ENCODE measurements around the gene FMR1NB.

Gene FMR1NB, protein sequence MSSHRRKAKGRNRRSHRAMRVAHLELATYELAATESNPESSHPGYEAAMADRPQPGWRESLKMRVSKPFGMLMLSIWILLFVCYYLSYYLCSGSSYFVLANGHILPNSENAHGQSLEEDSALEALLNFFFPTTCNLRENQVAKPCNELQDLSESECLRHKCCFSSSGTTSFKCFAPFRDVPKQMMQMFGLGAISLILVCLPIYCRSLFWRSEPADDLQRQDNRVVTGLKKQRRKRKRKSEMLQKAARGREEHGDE

DNA sequence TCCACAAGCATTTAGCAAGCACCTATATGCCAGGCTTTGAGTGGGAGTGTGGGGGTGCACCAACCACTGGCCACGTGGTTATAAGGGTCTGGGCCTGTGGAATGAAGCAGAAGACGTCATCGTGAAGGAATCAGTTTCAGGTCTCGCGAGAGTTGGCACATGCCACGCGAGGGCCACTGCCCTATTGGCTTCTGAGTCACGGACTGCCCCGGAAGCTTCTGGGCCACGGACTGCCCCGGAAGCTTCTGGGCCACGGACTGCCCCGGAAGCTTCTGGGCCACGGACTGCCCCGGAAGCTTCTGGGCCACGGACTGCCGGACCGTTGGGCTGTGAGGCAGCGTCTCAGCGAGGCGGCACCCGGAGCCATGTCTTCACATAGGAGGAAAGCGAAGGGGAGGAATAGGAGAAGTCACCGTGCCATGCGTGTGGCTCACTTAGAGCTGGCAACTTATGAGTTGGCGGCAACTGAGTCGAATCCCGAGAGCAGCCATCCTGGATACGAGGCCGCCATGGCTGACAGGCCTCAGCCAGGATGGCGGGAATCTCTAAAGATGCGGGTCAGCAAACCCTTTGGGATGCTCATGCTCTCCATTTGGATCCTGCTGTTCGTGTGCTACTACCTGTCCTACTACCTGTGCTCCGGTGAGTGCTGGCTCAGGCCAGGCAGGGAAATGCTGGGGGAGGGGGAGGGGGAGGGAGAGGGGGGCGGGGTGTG is at the start of gene FMR1NB:
TSS of gene FMR1NB (plus strand) at position 300 of the 715 bp plus-strand sequence. CDS start at position 366, 66 bp downstream.
- TF ChIP-seq, protein P1, sequence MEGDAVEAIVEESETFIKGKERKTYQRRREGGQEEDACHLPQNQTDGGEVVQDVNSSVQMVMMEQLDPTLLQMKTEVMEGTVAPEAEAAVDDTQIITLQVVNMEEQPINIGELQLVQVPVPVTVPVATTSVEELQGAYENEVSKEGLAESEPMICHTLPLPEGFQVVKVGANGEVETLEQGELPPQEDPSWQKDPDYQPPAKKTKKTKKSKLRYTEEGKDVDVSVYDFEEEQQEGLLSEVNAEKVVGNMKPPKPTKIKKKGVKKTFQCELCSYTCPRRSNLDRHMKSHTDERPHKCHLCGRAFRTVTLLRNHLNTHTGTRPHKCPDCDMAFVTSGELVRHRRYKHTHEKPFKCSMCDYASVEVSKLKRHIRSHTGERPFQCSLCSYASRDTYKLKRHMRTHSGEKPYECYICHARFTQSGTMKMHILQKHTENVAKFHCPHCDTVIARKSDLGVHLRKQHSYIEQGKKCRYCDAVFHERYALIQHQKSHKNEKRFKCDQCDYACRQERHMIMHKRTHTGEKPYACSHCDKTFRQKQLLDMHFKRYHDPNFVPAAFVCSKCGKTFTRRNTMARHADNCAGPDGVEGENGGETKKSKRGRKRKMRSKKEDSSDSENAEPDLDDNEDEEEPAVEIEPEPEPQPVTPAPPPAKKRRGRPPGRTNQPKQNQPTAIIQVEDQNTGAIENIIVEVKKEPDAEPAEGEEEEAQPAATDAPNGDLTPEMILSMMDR (IDR thresholded peaks at IDR 0.05; ENCODE audit: insufficient read depth, low read length, missing control alignments), result no peak
- ChIA-PET POLR2A (no interaction called here), CTCF (no interaction called here)
- no peak within 1 kb of the TSS for H3K4me3 ChIP-seq (ENCODE audit: low read depth, low read length)
- DNase-seq (ENCODE audit: low read depth, low spot score), result no peak

DNA sequence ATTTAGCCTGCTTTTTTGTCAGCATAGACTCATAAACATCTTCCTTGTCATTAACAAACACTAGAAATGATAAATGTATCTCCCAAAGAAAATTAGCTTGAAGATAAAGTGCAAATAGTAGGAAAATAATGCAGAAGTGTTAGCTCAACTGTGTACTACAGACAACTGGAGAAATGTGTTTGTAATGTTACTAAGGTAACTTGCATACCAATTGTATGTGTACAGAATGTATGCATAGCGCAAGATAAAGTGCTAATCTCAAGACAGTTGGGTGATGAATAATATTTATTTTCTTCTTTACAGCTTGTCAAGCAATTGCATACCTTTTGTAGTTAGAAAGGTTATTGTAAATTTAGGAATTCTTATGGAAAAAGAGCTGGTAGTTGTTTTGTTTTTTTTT is 47.3 kb upstream of the FMR1NB start:
- TF ChIP-seq, protein P1 (IDR thresholded peaks at IDR 0.05; ENCODE audit: insufficient read depth, low read length, missing control alignments), result no peak
- POLR2A ChIA-PET, result no interaction called here
- CTCF ChIA-PET, result no interaction called here
- H3K4me3 ChIP-seq (ENCODE audit: low read depth, low read length), result no peak overlapping the region
- no peak for DNase-seq (ENCODE audit: low read depth, low spot score)

DNA sequence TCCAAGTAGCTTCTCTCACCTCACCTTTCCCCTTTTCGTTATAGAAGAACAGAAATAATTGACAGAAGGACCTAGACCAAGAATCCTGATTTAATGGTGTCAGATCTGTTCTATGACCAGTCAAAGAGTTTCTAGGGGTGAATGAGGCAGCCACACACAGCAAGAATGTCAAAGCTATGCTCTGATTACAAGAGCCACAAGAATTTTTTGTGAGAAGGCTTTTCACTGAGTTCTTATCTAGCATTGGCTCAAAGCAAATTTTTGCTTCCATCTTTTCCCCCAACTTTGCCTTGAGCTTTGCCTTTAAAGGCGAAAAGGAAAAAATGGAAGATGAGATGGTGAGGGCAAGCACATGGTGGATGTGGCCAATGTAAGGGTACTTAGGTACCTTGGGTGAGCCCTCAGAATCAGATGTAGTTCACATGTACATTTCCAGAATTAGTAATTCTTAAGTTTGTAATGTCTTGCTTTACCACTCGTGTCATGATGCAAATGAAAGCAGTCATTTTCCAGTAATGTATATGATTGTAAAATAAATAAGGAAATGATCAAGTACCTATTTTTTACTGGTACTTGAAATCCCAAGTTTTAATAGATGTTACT is 45.9 kb upstream of the FMR1NB start:
- ChIA-PET POLR2A (no interaction called here), CTCF (no interaction called here)
- TF ChIP-seq, protein P1 (IDR thresholded peaks at IDR 0.05; ENCODE audit: insufficient read depth, low read length, missing control alignments), result no peak
- no peak overlapping the region for H3K4me3 ChIP-seq (ENCODE audit: low read depth, low read length)
- no peak for DNase-seq (ENCODE audit: low read depth, low spot score)

DNA sequence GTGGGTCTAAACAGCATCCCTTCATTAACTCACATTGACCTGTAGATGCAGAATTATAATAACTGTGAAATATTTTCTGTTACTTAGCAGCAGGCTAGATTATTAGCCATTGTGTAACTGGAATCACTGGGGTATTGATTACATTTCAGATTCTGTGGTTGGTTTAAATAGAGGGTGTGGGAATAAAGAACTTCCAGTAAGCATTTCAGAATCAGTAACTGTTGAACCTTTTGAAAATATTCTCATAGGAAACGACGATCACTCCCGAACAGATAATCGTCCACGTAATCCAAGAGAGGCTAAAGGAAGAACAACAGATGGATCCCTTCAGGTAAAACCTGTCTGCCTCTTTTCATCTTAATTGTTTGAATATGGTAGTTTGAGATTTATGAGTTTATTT is 35.9 kb upstream of the FMR1NB start:
- no peak overlapping the region for H3K4me3 ChIP-seq (ENCODE audit: low read depth, low read length)
- TF ChIP-seq, protein P1 (IDR thresholded peaks at IDR 0.05; ENCODE audit: insufficient read depth, low read length, missing control alignments), result no peak
- DNase-seq (ENCODE audit: low read depth, low spot score), result no peak
- CTCF ChIA-PET, result no interaction called here
- POLR2A ChIA-PET, result no interaction called here

DNA sequence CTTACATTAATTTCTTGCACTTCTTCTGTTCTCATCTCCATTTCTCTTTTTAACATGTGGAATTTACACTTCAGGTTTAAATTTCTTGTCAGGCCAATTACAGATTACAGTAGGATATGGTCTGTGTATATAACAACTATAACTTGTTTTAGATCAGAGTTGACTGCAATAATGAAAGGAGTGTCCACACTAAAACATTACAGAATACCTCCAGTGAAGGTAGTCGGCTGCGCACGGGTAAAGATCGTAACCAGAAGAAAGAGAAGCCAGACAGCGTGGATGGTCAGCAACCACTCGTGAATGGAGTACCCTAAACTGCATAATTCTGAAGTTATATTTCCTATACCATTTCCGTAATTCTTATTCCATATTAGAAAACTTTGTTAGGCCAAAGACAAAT is 32.6 kb upstream of the FMR1NB start:
- no peak overlapping the region for H3K4me3 ChIP-seq (ENCODE audit: low read depth, low read length)
- TF ChIP-seq, protein P1 (IDR thresholded peaks at IDR 0.05; ENCODE audit: insufficient read depth, low read length, missing control alignments), result no peak
- CTCF ChIA-PET, result no interaction called here
- no peak for DNase-seq (ENCODE audit: low read depth, low spot score)
- POLR2A ChIA-PET, result no interaction called here

DNA sequence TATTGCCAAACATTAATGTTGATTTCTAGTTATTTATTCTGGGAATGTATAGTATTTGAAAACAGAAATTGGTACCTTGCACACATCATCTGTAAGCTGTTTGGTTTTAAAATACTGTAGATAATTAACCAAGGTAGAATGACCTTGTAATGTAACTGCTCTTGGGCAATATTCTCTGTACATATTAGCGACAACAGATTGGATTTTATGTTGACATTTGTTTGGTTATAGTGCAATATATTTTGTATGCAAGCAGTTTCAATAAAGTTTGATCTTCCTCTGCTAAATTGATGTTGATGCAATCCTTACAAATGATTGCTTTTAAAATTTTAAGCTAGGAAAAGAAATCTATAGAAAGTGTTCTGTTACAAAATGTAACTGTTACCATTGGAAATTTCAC is 30.8 kb upstream of the FMR1NB start:
- ChIA-PET CTCF (no interaction called here), POLR2A (no interaction called here)
- TF ChIP-seq, protein P1 (IDR thresholded peaks at IDR 0.05; ENCODE audit: insufficient read depth, low read length, missing control alignments), result no peak
- no peak overlapping the region for H3K4me3 ChIP-seq (ENCODE audit: low read depth, low read length)
- no peak for DNase-seq (ENCODE audit: low read depth, low spot score)
